ENCODE measurements around the gene MEGF10. TPM values are rescaled to one million over a fixed set of nuclear protein-coding genes. Genes with fewer than 3 reads are reported as not detected.
"Not testable (repeated sequence)": the region's sequence is repeated elsewhere in the genome, so short reads cannot be mapped to it uniquely, and the experiment has no call there.

MEGF10 gene
- total RNA-seq, 1 experiment from 2014 or later, result 0.02 TPM

DNA sequence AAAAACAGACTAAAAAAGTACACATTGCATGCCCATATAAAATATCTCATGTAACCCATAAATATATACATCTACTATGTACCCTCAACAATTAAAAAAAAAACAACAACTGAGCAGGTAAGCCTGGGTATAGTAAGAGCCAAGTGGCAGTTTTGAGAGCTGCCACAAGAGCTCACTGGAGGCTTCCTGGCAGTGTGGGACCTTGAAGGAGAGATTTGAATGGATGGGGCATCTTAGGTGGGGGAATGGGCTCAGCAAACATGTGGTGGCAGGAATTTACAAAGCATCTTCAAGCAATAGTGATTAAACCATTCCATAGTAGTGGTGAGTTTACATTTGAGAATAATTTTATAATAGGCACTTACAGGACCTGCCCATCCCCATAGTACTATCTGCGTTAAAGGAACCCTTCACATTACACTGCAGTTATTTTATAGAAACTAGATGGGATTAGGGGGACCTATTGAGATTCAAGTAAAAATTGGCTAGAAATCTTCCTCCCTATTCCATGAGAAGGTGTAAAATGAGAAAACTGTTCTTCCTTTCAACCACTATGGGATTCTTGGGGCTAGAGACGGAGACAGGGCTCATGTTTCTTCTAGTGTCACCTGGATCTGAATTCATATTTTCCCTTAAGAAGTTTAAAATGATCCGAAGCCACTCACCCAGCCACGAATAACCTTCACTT, 6.9 kb downstream of the MEGF10 start:
- DNase-seq (ENCODE audit: extremely low read depth, low read depth), result no peak

DNA sequence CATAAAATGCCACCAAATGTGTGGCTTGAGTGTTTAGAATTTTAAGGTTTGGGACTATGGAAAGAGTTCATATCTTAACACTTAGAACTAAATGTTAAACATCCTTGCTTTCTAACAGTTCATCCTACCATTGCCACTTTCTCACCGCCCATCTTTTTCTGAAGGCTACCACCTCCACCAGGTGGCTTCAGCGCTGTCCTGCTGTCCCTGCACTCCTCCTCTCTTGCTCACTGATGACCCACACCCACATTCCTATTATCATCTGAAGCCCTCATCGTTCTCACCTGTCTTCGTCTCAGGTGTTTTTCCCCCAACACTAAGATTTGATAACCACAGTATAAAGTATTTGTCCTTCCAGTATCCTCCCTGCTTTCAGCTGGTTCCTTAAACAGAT, 7.4 kb downstream of the MEGF10 start:
- no peak for DNase-seq (ENCODE audit: extremely low read depth, low read depth)

DNA sequence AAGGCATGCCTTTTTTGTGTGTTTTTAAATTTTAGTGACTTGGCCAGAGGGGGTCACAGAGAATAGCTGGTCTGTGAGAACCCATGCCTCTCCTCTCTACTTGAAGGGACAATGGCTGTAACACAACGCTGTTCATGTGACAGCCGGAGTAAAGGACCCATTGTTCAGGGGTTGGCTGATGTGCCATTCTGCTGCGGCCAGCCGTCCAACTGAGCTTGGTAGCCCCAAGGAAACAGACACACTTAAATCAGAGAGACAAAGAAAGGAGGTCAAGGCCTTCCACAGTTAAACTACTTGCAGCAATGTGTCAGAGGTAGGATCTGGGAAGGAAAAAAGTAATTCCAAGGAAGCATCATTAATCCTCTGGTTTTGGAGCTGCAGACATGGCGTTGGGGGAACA, 8.1 kb downstream of the MEGF10 start:
- DNase-seq (ENCODE audit: extremely low read depth, low read depth), result no peak

DNA sequence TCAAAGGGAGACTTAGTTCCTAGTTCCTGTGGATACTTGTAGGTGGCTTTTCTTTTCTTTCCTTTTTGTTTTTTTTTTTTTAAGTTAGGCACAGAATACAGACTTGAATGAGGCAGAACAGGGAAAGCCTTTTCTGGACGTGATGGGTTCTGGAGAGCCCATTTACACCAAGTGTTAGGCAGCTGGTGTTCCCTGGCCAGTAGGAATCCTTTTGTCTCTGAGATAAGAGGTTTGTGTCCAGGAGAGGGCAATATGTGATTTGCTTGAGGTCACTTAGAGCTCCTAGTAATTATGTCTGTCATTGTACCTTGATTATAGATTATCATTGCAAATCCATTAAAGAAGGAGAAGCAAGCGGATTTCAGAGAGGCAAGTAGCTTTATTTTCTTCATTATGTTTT, 9.1 kb downstream of the MEGF10 start:
- no peak for DNase-seq (ENCODE audit: extremely low read depth, low read depth)

DNA sequence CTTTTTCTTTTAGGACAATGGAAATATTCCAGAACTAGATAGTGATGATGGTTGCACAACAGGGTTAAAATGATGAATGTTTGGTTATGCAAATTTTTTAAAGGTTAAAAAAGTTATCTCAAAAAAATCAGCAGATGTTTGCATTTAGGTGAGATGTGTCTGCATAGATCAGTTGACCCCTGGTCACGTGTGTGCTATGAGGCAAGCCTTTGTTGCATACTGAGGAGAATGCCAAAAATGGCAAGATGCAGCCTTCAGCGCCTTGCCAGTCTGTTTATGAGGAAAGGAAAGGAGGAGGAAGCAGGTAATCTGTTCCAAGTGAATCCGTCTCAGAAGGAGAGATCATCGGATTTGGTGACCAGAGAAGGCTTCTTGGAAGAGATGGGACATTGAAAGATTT, 11.9 kb downstream of the MEGF10 start:
- no peak for DNase-seq (ENCODE audit: extremely low read depth, low read depth)

DNA sequence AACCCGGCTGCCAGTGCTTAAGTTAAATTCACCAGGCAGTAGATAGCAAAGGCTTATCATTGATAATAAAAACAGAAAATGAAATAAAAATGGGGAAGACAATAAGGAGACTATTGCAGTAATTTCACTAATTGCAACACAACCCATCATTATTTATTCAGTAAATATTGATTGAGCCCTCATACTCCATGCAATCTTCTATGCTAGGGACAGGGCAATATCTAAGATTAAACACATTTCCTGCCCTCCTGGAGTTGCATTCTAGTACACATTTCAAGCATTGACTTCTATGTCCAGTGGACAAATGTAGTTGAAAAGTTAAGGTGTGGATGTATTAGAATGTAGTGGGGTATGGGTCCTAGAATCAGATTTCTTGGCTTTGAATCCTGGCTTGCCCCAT, 12.8 kb downstream of the MEGF10 start:
- no peak for DNase-seq (ENCODE audit: extremely low read depth, low read depth)

DNA sequence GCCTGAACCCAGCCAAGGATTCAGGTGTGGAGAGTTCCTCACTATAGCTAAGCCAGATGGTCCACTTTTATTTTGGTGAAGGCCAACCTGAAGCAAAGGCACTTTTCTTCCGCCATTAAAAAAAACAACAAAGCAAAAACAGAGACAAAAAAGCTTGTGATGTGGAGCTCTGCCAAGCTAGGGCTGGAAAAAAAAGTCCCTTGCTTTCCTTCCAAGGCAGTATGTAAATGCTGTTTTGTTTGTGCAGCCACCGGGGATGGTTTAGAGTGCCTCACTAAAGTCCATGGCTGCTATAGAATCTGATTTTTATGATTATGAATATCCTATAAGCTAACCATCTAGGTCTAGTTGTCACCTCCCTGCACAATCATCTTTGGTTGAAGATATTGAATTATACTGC, 14.9 kb downstream of the MEGF10 start:
- no peak for DNase-seq (ENCODE audit: extremely low read depth, low read depth)

DNA sequence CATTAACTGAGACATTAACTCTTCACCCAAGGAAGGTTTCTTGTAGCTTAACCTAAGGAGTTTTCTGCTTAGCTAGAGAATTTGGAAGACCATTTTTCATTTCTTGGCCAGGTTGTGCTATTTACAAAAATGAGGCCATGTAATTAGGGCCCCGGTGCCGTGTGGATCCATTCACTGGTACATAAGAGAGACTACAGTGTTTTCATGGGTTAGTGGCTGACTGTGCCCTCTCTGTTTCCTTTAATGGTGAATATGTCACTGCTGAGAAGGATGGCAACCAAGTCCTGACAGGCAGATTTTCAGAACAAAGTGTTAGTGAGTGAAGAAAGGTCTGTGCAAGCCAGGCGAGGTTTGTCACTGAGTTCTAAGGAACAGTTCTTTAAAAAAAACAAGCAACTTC, 15.4 kb downstream of the MEGF10 start:
- no peak for DNase-seq (ENCODE audit: extremely low read depth, low read depth)

DNA sequence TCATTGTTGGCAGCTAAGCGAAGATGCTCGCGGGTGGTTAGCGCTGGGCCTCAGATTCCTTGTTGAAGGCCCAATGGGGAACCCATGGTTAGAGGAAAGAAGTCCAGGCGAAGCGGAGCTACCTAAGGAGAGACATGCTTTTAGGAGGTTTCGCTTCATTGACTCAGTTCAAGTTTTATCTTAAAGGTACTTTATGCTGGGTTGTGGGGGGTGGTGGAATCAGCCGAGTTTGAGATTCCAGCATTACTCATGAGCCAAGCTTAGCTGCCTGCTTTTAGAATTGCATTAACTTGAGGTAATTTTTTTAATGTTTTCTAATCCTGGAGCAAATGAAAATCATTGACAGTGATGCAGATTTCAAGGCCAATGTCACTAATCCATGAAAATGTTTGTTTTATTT, 16.1 kb downstream of the MEGF10 start:
- DNase-seq (ENCODE audit: extremely low read depth, low read depth), result no peak

DNA sequence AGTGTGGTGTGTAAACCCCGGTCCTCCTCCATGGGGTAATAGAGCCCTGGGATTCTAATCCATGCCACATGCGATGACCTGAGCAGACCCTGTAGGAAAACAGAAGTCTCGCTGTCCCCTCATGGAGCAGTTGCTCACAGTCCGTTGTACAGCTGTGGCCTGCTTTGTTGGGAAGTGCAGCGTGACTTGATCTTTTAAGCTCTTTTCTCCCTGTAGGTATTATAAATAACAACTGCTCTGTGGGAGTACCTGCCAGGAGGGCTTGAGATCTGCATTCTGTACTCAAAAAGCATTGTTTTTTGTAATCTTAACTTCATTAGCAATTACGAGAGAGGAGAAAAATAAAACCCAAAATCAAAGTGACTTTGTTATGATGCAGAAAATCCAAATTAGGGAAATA, 17.3 kb downstream of the MEGF10 start:
- DNase-seq (ENCODE audit: extremely low read depth, low read depth), result no peak

DNA sequence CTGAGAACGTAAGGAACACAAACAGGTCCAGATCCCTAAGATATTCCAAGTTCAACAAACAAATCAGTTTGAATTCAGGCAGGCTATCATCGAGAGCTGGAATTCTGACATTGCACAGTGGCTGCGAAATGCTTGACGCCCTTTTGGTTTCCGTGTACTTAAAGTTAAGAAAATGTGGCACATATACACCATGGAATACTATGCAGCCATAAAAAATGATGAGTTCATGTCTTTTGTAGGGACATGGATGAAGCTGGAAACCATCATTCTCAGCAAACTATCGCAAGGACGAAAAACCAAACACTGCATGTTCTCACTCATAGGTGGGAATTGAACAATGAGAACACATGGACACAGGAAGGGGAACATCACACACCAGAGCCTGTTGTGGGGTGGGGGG, 17.7 kb downstream of the MEGF10 start:
- DNase-seq (ENCODE audit: extremely low read depth, low read depth), result not testable (repeated sequence)

DNA sequence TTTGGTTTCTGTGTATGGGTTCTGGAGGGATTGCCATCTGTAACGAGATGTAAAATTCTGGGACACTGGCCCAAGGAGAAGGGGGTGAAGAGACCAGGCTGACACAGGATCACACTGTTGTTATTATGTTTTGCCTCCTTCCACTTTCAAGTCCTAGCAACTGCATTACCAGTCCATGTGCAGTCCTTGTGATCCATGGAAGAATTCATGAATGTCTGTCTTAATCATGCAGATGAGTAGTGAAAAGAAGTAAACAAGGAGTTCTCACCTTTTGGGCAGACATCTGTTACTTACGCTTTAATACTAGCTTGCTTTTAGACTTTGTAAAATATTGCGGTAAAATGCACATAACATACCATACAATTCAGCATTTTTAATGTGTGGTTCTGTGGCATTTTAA, 18.3 kb downstream of the MEGF10 start:
- DNase-seq (ENCODE audit: extremely low read depth, low read depth), result no peak

DNA sequence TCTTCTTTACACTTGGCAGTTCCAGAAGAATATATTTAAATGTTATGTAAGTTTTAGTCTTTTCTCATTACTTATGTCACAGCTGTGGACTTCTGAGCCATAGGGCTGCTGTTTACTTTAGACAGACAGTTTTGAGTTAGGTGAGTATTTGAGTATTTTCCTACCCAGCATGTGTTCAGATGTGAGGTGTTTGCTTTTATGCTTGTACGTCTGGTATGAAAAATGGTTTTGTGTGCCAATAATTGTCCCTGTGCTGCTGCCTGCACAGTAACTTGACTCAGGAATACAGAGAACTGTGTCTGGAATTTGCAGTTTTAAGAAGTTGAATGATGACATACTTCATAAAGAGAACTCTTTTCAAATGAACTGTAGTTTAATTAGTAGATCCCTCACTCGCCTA, 20.8 kb downstream of the MEGF10 start:
- no peak for DNase-seq (ENCODE audit: extremely low read depth, low read depth)

DNA sequence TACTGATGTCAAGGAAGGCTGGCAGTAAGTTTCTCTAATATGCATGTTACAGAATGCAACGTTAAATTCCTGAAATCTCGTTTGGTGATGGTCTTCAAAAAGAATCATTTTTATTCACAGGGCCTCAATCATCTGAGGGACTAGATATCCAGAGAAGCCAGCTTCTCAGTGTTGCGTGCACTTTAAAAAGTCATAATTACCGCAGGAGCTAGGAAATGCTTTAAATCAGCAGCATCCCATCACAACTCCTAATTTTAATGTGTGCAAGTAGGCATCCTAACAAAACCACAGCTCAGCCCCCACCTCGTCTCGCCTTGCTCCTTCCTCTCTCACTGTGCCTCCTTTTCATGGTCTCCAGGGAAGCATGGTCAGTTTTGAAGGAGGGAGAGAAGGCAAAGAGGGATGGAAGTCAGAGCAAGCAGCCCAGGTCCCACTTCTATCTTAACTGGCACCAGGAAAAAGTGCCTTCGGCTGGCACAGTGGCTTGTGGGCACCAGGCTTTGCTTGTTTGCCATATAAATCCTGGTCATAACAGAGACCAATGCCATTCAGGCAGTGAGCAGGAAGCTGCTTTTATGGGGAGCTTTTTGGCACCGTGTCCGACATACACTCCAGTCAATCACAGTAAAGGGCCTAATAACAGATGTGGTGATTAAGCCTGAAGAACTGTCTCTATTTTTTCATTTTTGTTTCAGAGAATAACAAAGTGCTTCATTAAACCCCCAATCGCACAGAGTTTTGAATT, 21.4 kb downstream of the MEGF10 start:
- DNase-seq (ENCODE audit: extremely low read depth, low read depth), result no peak

DNA sequence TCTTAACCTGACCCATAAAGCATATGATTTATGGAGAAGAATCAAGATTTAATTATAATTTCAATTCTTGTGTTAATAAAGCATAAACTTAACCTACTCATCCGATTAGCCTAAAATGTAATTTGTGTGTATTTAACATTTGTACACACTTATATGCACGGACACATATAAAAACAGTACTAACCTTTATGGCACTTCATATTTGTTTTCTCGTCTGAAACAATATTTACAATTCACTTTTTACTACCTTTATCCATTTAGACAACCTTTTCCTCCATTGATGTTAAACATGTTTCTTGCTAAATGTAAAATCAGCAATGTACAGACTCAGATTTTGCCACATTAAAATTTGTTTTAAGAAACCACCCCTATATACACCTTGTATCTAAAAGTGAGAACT, 22.8 kb downstream of the MEGF10 start:
- no peak for DNase-seq (ENCODE audit: extremely low read depth, low read depth)

DNA sequence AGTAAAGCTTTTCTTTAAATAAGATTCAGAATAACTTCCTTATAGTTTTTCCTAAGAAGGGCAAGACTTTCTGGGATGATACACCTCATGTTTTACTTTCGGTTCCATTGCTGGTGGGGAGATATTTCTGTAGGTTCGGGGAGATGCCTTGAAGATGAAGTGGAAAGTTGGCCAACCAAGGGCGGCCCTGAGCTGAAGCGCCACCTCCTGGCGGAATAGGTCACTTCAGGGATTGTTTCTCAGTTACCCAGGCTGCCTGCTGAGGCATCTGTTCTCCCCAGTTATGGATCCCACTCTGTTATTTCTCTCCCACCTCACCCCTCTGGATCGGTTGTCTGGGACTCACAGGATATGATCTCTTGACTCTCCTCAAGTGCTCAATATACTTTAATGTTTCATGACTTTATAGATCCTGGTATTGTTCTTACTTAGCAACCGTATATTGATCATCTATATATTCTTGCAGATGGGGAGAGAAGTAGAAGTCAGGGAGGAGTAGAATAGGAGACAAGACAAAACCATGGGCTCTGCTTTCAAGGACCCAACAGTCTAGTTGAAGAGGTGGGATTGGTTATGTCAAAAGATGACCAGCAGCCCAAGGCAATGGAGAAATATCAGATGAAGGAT, 23.4 kb downstream of the MEGF10 start:
- peak; percentile 54 for DNase-seq (ENCODE audit: extremely low read depth, low read depth)

DNA sequence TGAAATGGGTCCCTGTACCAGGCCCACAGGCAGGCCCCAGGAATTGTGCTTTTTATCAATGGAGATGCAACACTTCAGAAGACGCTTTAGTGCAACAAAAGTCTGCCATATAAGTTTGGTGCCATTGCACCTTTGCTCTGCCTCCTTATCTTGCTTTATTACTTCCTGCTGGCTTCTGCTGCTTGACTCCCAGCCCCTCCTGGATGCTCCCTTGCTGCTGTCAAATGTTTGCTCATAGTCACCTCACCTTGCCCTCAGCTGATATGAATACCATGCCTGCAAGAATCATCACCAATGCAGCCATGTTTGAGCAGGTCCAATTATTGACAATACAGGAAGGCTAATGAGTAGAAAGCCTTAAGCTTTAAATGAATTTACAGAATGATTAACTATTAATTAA, 25.4 kb downstream of the MEGF10 start:
- no peak for DNase-seq (ENCODE audit: extremely low read depth, low read depth)

DNA sequence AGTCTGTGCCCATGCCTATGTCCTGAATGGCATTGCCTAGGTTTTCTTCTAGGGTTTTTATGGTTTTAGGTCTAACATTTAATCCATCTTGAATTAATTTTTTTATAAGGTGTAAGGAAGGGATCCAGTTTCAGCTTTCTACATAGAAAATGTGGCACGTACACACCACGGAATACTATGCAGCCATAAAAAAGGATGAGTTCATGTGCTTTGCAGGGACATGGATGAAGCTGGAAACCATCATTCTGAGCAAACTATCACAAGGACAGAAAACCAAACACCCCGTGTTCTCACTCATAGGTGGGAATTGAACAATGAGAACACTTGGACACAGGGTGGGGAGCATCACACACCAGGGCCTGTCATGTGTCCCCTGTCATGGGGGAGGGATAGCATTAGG, 26.8 kb downstream of the MEGF10 start:
- not testable (repeated sequence) for DNase-seq (ENCODE audit: extremely low read depth, low read depth)

DNA sequence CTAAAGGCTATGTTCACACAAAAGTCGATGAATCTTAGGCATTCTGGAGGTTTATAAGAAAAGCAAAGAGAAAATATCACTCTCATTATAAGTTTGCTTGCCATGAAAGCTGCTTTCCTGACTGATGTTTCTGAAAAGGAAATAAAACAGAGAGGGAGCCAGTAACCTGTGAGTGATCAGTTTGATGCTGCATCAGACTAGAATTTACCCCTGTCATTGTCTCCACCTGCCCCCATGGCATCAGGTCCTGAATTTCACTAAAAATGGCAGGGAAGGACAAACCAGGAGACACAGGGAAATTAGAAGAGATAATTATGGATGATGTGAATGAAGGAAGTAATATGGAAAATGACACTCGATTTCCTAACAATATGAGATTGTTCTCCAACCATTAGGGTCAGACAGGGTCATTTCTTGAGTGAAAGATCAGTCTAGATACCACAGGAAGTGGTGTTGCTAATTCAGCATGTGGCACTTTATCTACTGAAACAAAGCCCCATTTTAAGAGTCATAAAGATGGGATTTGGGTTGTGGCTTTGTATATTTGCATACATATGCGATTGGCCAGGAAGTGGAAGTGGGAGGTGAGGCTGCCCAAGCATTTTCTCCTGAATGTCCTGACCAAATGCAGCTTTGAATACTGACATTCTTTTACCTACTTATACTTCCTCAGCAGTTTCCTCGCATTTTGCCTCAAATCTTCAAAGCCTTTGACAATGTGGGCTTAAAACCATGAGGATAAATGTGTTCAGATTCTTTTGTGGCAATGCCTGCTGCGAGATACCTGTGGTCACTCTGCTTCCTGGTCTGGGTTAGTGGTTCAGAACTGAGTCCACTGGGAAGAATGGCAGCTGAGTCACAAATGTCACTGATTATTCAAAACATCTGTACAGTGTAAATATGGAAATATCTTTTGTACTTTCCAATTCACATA, 29.7 kb downstream of the MEGF10 start:
- no peak for DNase-seq (ENCODE audit: extremely low read depth, low read depth)

DNA sequence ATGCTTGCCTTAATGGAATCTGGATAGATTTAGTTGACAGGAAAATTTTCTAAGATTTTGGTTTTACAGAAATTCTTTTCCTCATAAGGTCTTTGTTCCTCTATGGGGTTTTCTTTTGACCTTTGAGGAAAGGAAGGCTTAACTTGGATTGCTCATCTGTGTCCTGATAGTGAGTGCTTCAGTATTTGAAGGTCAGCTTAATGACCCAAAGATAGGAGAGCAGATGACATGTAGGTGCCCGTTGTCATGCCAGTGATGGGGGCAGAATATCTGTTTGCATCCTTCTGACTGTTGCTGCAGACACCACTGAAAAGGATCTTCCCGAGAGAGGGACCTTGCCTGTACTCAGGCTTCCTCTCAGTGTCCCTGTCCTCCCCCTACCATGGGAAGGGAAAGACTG, 30.9 kb downstream of the MEGF10 start:
- no peak for DNase-seq (ENCODE audit: extremely low read depth, low read depth)

DNA sequence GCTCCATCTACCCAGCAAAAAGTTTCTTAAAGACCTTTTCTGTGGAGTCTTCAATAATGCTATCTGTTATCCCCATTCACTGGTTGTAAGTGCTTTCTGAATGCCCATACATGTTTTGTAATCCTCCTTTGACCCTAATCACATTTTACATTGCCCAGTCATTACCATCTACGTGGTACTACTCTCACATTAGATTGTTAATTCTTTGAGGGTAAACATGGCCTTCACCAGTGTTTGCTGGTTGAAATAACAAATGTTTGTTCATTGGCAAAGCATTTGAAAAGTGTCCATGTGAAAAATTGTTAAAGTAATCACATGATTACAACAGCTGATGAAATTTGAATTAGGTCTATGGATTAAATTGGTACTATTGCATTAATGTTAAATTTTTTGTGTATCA, 31.8 kb downstream of the MEGF10 start:
- DNase-seq (ENCODE audit: extremely low read depth, low read depth), result no peak

Data from NCI-H460 (cell line).